ENCODE results near the gene CCDC124. TPM values are rescaled to one million over a fixed set of nuclear protein-coding genes. Genes with fewer than 3 reads are reported as not detected.
"Not testable (repeated sequence)": the region's sequence is repeated elsewhere in the genome, so short reads cannot be mapped to it uniquely, and the experiment has no call there.

Gene CCDC124
- total RNA-seq, 1 donor from 2014 or later, result 15.7 TPM

GRCh38 chr19:17977488-17977887 lies 44.7 kb downstream of the CCDC124 start:
- H3K36me3 ChIP-seq (ENCODE audit: control insufficient read depth in 3 of 3, insufficient read depth in 3 of 3, low read length in 3 of 3), result no peaks in the 10 kb centered on the region
- no peaks in the 10 kb centered on the region for H3K4me1 ChIP-seq (ENCODE audit: control insufficient read depth in 3 of 3, insufficient read depth in 3 of 3, low read length in 3 of 3)
- H3K4me3 ChIP-seq (ENCODE audit: low read length in 3 of 3), result no peak overlapping the region
- peaks cover 6 to 14% (median 14%) of the 10 kb centered on the region in 3 donors for H3K27me3 ChIP-seq (ENCODE audit: control insufficient read depth in 3 of 3, insufficient read depth in 3 of 3, low read length in 3 of 3)
- no peak overlapping the region for H3K9ac ChIP-seq (ENCODE audit: low read depth in 1 of 3, low read length in 3 of 3)
- no peak overlapping the region for H3K27ac ChIP-seq (ENCODE audit: low read depth, low read length)
- no peaks in the 10 kb centered on the region for H3K9me3 ChIP-seq (ENCODE audit: control insufficient read depth in 3 of 3, low read length in 3 of 3)

- Histone ChIP-seq H3K27ac (ENCODE audit: low read depth, low read length) (no peak overlapping the region), H3K9me3 (ENCODE audit: control insufficient read depth in 3 of 3, low read length in 3 of 3) (no peaks in the 10 kb centered on the region), H3K9ac (ENCODE audit: low read depth in 1 of 3, low read length in 3 of 3) (no peak overlapping the region), H3K36me3 (ENCODE audit: control insufficient read depth in 3 of 3, insufficient read depth in 3 of 3, low read length in 3 of 3) (no peaks in the 10 kb centered on the region), H3K4me1 (ENCODE audit: control insufficient read depth in 3 of 3, insufficient read depth in 3 of 3, low read length in 3 of 3) (no peaks in the 10 kb centered on the region), H3K4me3 (ENCODE audit: low read length in 3 of 3) (no peak overlapping the region), H3K27me3 (ENCODE audit: control insufficient read depth in 3 of 3, insufficient read depth in 3 of 3, low read length in 3 of 3) (peaks cover 15 to 23% (median 17%) of the 10 kb centered on the region in 3 donors)
Observed at GRCh38 chr19:17981611-17982010, 48.8 kb downstream of the CCDC124 start.

GRCh38 chr19:17982430-17982829 lies 49.6 kb downstream of the CCDC124 start:
- H3K9ac ChIP-seq (ENCODE audit: low read depth in 1 of 3, low read length in 3 of 3), result no peak overlapping the region
- no peak overlapping the region for H3K4me3 ChIP-seq (ENCODE audit: low read length in 3 of 3)
- H3K27me3 ChIP-seq (ENCODE audit: control insufficient read depth in 3 of 3, insufficient read depth in 3 of 3, low read length in 3 of 3), result peaks cover 15 to 23% (median 17%) of the 10 kb centered on the region in 3 donors
- no peak overlapping the region for H3K27ac ChIP-seq (ENCODE audit: low read depth, low read length)
- no peaks in the 10 kb centered on the region for H3K4me1 ChIP-seq (ENCODE audit: control insufficient read depth in 3 of 3, insufficient read depth in 3 of 3, low read length in 3 of 3)
- no peaks in the 10 kb centered on the region for H3K36me3 ChIP-seq (ENCODE audit: control insufficient read depth in 3 of 3, insufficient read depth in 3 of 3, low read length in 3 of 3)
- no peaks in the 10 kb centered on the region for H3K9me3 ChIP-seq (ENCODE audit: control insufficient read depth in 3 of 3, low read length in 3 of 3)

DNA sequence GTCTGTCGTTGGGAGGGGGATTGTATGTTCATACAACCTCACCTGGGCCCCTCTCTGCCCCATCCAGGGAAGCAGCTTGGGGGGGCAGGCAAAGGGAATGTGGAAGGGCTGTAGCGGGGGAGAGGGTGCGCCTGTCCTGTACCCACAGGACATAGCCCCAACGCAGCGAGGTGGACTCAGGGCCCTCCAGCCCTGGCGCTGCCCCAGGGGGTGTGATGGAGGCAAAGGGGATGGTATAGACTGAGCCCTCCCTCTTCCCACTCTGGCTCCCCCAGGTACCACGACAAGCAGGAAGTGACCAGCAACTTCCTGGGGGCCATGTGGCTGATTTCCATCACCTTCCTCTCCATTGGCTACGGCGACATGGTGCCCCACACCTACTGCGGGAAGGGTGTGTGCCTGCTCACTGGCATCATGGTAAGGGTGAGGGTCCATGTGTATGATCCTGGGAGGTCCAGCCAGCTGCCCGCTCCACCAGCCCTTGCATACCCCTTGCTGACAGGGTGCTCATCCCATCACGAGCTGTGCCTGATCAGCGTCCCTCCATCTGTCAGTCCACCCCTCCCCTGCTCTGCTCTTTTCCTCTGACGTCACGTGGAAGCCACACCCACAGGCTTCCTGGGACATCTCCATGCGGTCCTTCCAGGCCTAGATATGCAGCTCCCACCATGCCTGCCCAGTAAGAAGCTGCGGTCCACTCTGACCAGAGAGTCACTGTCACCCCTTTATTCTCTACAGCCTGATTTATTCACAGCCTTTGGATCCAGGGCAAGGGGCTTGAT lies 52.4 kb downstream of the CCDC124 start:
- Histone ChIP-seq H3K27ac (ENCODE audit: low read depth, low read length) (no peak overlapping the region), H3K4me1 (ENCODE audit: control insufficient read depth in 3 of 3, insufficient read depth in 3 of 3, low read length in 3 of 3) (no peaks in the 10 kb centered on the region)

DNA sequence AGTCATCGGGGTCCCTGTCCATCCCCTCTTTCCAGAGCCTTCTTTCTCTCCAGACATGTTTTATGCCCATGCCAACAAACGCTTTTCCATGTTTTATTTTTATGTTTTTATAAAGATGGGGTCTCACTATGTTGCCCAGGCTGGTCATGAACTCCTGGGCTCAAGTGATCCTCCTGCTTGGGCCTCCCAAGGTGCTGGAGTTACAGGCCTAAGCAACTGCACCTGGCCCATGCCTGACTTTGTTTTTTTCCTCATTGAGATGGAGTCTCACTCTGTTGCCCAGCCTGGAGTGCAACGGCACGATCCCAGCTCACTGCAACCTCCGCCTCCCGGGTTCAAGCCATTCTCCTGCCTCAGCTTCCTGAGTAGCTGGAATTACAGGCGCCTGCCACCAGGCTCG lies 53.8 kb downstream of the CCDC124 start:
- H3K27ac ChIP-seq (ENCODE audit: low read depth, low read length); H3K9ac ChIP-seq (ENCODE audit: low read depth in 1 of 3, low read length in 3 of 3); H3K4me1 ChIP-seq (ENCODE audit: control insufficient read depth in 3 of 3, insufficient read depth in 3 of 3, low read length in 3 of 3); H3K4me3 ChIP-seq (ENCODE audit: low read length in 3 of 3); H3K9me3 ChIP-seq (ENCODE audit: control insufficient read depth in 3 of 3, low read length in 3 of 3); H3K36me3 ChIP-seq (ENCODE audit: control insufficient read depth in 3 of 3, insufficient read depth in 3 of 3, low read length in 3 of 3): not testable (repeated sequence)
- peaks cover 11 to 18% (median 15%) of the 10 kb centered on the region in 3 donors for H3K27me3 ChIP-seq (ENCODE audit: control insufficient read depth in 3 of 3, insufficient read depth in 3 of 3, low read length in 3 of 3)

More for the DNA sequence above, 52.4 kb downstream of the CCDC124 start:
- no peaks in the 10 kb centered on the region for H3K9me3 ChIP-seq (ENCODE audit: control insufficient read depth in 3 of 3, low read length in 3 of 3)
- peaks cover 15 to 21% (median 16%) of the 10 kb centered on the region in 3 donors for H3K27me3 ChIP-seq (ENCODE audit: control insufficient read depth in 3 of 3, insufficient read depth in 3 of 3, low read length in 3 of 3)
- no peak overlapping the region for H3K9ac ChIP-seq (ENCODE audit: low read depth in 1 of 3, low read length in 3 of 3)
- H3K36me3 ChIP-seq (ENCODE audit: control insufficient read depth in 3 of 3, insufficient read depth in 3 of 3, low read length in 3 of 3), result no peaks in the 10 kb centered on the region
- no peak overlapping the region for H3K4me3 ChIP-seq (ENCODE audit: low read length in 3 of 3)

DNA sequence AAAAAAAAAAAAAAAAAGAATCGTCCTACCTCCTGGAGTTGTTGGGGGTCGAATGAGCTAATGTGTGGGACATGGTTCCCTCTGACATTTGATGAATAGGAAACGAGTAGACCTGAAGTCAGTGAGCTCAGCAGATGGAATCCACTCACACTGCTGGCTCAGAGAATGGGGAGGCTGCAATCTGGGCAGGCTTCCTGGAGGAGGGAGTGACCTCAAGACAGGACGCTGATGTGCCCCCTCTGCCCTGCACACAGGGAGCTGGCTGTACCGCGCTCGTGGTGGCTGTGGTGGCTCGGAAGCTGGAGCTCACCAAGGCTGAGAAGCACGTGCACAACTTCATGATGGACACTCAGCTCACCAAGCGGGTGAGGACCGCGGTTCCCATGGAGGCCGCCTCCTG lies 55.3 kb downstream of the CCDC124 start:
- Histone ChIP-seq H3K36me3 (ENCODE audit: control insufficient read depth in 3 of 3, insufficient read depth in 3 of 3, low read length in 3 of 3) (no peaks in the 10 kb centered on the region), H3K27me3 (ENCODE audit: control insufficient read depth in 3 of 3, insufficient read depth in 3 of 3, low read length in 3 of 3) (peaks cover 14 to 19% (median 15%) of the 10 kb centered on the region in 3 donors), H3K9ac (ENCODE audit: low read depth in 1 of 3, low read length in 3 of 3) (no peak overlapping the region), H3K4me3 (ENCODE audit: low read length in 3 of 3) (no peak overlapping the region), H3K9me3 (ENCODE audit: control insufficient read depth in 3 of 3, low read length in 3 of 3) (no peaks in the 10 kb centered on the region), H3K27ac (ENCODE audit: low read depth, low read length) (no peak overlapping the region), H3K4me1 (ENCODE audit: control insufficient read depth in 3 of 3, insufficient read depth in 3 of 3, low read length in 3 of 3) (no peaks in the 10 kb centered on the region)

DNA sequence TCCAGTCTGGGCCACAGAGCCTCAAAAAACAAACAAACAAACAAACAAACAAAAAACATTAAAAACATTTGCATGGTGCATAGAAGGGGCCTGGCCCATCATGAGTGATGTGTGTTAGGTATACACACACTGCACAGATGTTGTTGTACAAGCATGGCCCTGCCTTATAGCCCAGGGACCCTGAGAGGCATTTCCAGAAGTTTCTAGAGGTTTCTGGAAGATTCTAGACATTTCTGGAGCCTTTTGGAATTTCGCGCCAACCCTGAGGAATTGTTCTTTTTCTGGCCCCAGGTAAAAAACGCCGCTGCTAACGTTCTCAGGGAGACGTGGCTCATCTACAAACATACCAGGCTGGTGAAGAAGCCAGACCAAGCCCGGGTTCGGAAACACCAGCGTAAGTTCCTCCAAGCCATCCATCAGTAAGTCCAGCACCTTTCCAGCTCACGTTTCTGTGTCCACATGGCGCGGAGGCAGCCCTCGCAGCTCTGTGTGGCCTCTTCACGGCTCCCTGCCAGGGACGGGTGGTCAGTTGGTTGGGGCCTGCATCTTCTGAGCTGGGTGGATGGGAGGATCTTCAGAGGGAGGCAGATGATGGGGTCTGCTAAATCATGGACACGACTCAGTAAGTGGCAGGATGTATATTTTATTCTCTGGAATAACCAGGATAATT lies 56.7 kb downstream of the CCDC124 start:
- H3K27ac ChIP-seq (ENCODE audit: low read depth, low read length), result no peak overlapping the region
- H3K27me3 ChIP-seq (ENCODE audit: control insufficient read depth in 3 of 3, insufficient read depth in 3 of 3, low read length in 3 of 3), result peaks cover 13 to 15% (median 14%) of the 10 kb centered on the region in 3 donors
- H3K36me3 ChIP-seq (ENCODE audit: control insufficient read depth in 3 of 3, insufficient read depth in 3 of 3, low read length in 3 of 3), result no peaks in the 10 kb centered on the region
- H3K4me3 ChIP-seq (ENCODE audit: low read length in 3 of 3), result no peak overlapping the region
- H3K9ac ChIP-seq (ENCODE audit: low read depth in 1 of 3, low read length in 3 of 3), result no peak overlapping the region
- no peaks in the 10 kb centered on the region for H3K4me1 ChIP-seq (ENCODE audit: control insufficient read depth in 3 of 3, insufficient read depth in 3 of 3, low read length in 3 of 3)
- no peaks in the 10 kb centered on the region for H3K9me3 ChIP-seq (ENCODE audit: control insufficient read depth in 3 of 3, low read length in 3 of 3)

GRCh38 chr19:17993076-17993813 lies 60.4 kb downstream of the CCDC124 start:
- no peaks in the 10 kb centered on the region for H3K9me3 ChIP-seq (ENCODE audit: control insufficient read depth in 3 of 3, low read length in 3 of 3)
- H3K9ac ChIP-seq (ENCODE audit: low read depth in 1 of 3, low read length in 3 of 3), result no peak overlapping the region
- H3K27me3 ChIP-seq (ENCODE audit: control insufficient read depth in 3 of 3, insufficient read depth in 3 of 3, low read length in 3 of 3), result peaks cover 3 to 8% (median 8%) of the 10 kb centered on the region in 3 donors
- H3K4me3 ChIP-seq (ENCODE audit: low read length in 3 of 3), result no peak overlapping the region
- no peak overlapping the region for H3K27ac ChIP-seq (ENCODE audit: low read depth, low read length)
- no peaks in the 10 kb centered on the region for H3K36me3 ChIP-seq (ENCODE audit: control insufficient read depth in 3 of 3, insufficient read depth in 3 of 3, low read length in 3 of 3)
- no peaks in the 10 kb centered on the region for H3K4me1 ChIP-seq (ENCODE audit: control insufficient read depth in 3 of 3, insufficient read depth in 3 of 3, low read length in 3 of 3)
